IPS-18c (cell line): ENCODE data around the gene RGS7.
"Not testable (repeated sequence)": the region's sequence is repeated elsewhere in the genome, so short reads cannot be mapped to it uniquely, and the experiment has no call there.

Experiments
- H3K4me3 ChIP-seq: 2 replicates; pipeline ENCODE4 v1.7.0; 2013; ENCODE audit warnings: low read depth, mild to moderate bottlenecking, low read length, moderate library complexity; ENCODE audit not compliant: insufficient read depth
- H3K9me3 ChIP-seq: one replicate; pipeline ENCODE4 v1.6.1; 2013; ENCODE audit warnings: mild to moderate bottlenecking, low read length, moderate library complexity; ENCODE audit not compliant: control insufficient read depth, insufficient read depth

Gene RGS7

DNA sequence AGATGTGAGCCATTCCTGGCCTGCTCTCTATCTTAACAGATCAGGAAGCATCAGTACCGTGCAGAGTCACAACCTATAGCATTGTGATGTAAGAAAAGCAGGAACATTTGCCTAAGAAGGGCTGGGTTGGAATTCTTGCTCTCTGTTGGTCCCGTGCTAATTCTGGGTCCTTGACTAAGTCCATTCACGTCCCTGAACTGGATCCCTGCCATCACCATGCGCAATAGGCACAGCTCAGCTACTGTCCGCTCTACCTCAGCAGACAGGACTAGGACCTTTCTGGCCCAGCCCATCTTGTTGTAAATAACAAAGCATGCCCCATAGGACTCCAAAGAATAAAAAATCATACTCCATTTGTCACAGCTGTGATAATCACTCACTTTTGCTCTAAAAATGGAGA is 175.0 kb downstream of the RGS7 start:
- H3K4me3 ChIP-seq, result no peak overlapping the region; the same call in 1 of the 2 replicates
- no peaks in the 10 kb centered on the region for H3K9me3 ChIP-seq

GRCh38 chr1:241181471-241181870 is 175.5 kb downstream of the RGS7 start:
- Histone ChIP-seq H3K4me3 (no peak overlapping the region), H3K9me3 (no peaks in the 10 kb centered on the region)

DNA sequence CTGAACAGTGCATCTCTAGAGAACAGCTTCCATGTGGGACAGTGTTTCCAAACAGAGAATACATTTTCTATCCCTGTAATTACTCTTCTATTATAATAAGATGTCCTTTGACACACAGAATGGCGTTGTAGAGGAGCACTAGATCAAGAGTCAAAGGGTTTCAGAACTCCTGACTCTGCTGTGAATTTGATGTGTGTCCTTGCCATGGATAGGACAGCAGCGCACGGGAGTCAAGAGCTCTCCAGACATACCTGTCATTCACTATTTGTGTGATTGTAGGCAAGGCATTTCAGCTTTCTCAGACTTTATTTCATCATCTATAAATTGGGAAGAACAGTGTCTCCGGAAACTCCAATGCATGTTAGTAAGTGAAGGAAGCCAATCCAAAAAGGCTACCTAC is 176.4 kb downstream of the RGS7 start:
- Histone ChIP-seq H3K4me3 (no peak overlapping the region), H3K9me3 (no peaks in the 10 kb centered on the region)

DNA sequence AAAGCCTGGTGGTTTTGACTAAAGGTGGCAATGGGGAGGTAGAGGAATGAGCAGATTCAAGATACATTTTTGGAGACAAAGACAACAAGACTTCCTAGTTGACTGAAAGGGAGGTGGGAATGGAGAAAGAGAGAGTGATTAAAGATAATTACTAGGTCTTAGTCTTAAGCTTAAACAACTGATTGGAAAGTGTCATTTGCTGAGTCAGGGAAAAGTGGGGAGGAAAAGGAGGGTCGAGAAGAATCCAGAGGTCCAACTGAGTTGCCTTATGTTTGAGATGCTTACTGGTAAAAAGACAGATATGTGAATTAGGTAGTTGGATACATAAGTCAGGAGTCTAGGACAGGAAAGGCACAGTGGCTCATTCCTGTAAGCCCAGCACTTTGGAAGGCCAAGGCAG is 179.3 kb downstream of the RGS7 start:
- no peaks in the 10 kb centered on the region for H3K9me3 ChIP-seq
- H3K4me3 ChIP-seq, result no peak overlapping the region

GRCh38 chr1:241172486-241172885 is 184.5 kb downstream of the RGS7 start:
- H3K4me3 ChIP-seq, result no peak overlapping the region

DNA sequence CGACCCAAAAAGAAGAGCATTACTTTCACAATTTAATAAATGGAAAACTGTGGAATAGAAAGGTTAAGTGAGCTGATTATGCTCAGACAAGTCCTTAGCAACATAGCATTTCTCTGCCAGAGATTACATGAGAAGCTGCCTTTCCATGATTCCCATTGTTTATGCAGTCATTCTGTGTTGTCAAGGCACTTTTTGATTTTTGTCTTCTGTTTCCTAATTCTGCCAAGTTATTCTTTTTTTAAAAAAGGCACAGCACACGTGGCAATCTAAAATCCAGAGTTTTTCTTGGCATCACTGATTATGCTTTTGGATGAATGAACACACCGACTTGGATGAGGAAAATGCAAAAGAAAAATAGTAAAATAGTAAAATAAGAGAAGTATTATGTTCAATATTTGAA is 185.0 kb downstream of the RGS7 start:
- H3K9me3 ChIP-seq, result no peaks in the 10 kb centered on the region
- H3K4me3 ChIP-seq, result no peak overlapping the region

More at GRCh38 chr1:241172486-241172885, 184.5 kb downstream of the RGS7 start:
- H3K9me3 ChIP-seq, result no peaks in the 10 kb centered on the region

DNA sequence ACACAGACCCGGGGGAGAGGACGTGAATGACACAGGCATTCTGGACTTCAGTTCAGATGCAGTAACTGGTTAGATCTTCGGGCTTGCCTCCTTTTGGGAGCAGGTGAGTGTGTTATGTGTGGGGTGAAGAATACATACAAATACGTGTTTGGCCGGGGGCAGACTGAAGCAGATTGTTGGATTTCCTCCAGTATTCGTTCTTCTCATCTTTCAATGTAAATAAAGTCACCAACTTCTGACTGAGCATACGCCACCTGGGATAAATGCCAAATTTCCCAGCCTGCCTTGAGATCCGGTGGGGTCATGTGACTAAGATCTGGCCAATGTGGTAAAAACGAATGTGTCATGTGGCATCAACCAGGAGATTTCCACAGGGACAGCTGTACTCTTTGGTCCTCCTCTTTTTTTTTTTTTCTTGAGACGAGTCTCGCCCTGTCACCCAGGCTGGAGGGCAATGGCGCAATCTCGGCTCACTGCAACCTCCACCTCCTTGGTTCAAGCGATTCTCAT is 189.8 kb downstream of the RGS7 start:
- Histone ChIP-seq H3K4me3 (no peak overlapping the region), H3K9me3 (peaks cover 2% of the 10 kb centered on the region)

- no peak overlapping the region for H3K4me3 ChIP-seq
- peaks cover 2% of the 10 kb centered on the region for H3K9me3 ChIP-seq
Observed at GRCh38 chr1:241166625-241167024, 190.4 kb downstream of the RGS7 start.

DNA sequence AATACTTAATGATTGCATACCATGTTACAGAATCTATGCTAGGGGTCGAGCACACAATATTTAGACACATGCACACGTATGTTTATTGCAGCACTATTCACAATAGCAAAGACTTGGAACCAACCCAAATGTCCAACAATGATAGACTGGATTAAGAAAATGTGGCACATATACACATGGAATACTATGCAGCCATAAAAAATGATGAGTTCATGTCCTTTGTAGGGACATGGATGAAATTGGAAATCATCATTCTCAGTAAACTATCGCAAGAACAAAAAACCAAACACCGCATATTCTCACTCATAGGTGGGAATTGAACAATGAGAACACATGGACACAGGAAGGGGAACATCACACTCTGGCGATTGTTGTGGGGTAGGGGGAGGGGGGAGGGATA is 191.7 kb downstream of the RGS7 start:
- H3K4me3 ChIP-seq, result not testable (repeated sequence)

DNA sequence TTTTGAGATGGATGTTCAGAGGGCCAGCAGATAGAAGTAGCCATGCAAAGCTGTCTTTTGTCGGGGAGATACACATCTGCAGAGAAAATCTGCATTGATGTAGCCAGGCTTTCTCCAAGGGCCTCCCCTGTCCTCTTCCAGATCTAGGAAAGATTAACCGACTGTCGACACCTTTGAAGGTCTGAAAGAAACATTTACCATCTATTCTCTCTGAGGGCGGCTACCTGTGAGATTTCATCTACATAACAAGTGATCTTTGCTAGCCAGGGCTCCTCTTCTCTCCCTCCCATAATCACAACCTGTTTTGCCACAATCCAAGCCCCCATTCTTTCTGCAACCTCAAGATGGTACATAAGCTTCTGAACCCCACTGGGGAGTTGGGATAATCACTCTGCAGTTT is 193.6 kb downstream of the RGS7 start:
- Histone ChIP-seq H3K9me3 (peaks cover 2% of the 10 kb centered on the region), H3K4me3 (no peak overlapping the region)

More for the DNA sequence above, 191.7 kb downstream of the RGS7 start:
- H3K9me3 ChIP-seq, result not testable (repeated sequence)

DNA sequence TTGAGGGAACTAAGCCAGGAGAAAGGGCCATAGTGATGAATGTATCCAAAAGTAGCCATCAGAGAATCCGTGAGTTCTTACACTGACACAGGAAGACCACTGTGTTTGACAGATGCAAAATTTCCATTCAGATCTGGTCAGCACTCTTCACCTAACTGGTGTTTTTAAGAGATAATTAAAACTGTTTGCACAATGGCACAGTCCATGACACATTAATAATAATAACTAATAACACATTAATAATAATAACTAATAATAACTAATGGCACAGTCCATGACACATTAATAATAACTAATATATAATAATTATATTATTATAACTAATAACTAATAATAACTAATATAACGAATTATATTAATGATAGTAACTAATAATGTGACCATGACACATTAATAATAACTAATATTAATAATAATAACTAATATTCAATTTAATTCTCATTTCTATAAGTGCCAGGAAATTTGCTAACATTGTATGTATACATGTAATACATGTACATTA is 195.8 kb downstream of the RGS7 start:
- no peak overlapping the region for H3K4me3 ChIP-seq

GRCh38 chr1:241157435-241157834 is 199.6 kb downstream of the RGS7 start:
- H3K4me3 ChIP-seq, result no peak overlapping the region
- H3K9me3 ChIP-seq, result peaks cover 2% of the 10 kb centered on the region

More for the DNA sequence above, 195.8 kb downstream of the RGS7 start:
- peaks cover 2% of the 10 kb centered on the region for H3K9me3 ChIP-seq

GRCh38 chr1:241156231-241156965 is 200.6 kb downstream of the RGS7 start:
- H3K9me3 ChIP-seq, result no peaks in the 10 kb centered on the region

GRCh38 chr1:241145881-241146280 is 211.1 kb downstream of the RGS7 start:
- Histone ChIP-seq H3K9me3 (peaks cover 6% of the 10 kb centered on the region), H3K4me3 (no peak overlapping the region)

More at GRCh38 chr1:241156231-241156965, 200.6 kb downstream of the RGS7 start:
- H3K4me3 ChIP-seq, result no peak overlapping the region

DNA sequence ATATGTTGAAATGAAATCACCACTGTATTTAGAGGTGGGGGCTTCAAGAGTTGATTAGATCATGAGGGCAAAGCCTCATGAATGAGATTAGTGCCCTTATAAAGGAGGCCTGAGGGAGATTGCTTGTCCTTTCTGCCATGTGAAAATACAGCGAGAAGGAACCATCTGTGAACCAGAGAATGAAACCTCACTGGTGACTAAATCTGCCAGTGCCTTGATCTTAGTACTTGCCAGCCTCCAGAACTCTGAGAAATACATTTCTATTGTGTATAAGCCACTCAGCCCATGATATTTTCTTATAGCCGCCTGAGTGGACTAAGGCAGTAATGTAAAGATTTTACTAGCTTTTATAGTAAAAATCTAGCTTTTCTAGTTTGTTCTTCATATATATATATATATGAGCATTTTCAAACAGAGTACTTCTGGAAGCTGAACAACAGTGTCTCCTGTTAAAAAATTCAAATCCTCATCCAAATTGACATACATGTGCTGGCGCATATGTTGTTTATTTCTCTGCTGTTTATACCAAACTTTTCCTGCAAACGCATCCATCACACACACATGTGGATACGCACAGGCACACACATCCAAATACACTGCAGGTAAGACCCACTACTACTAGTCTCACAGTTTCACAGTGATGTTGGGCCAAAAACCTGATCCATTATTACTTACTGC is 213.1 kb downstream of the RGS7 start:
- H3K9me3 ChIP-seq, result peaks cover 6% of the 10 kb centered on the region
- H3K4me3 ChIP-seq, result no peak overlapping the region

GRCh38 chr1:241142493-241142892 is 214.5 kb downstream of the RGS7 start:
- Histone ChIP-seq H3K9me3 (peaks cover 6% of the 10 kb centered on the region), H3K4me3 (no peak overlapping the region)

- not testable (repeated sequence) for H3K4me3 ChIP-seq, H3K9me3 ChIP-seq
Observed at GRCh38 chr1:241141646-241142045, 215.4 kb downstream of the RGS7 start.

GRCh38 chr1:241140670-241141069 is 216.3 kb downstream of the RGS7 start:
- peaks cover 6% of the 10 kb centered on the region for H3K9me3 ChIP-seq
- no peak overlapping the region for H3K4me3 ChIP-seq
